Activated naive CD4-positive, alpha-beta T cell treated with anti-CD3 and anti-CD28 coated beads, Interleukin-2, amount 50 U/mL, for 72 hours (primary cell): ENCODE data around the gene C10orf120. TPM values are rescaled to one million over a fixed set of nuclear protein-coding genes. Genes with fewer than 3 reads are reported as not detected.

ENCODE experiments used
- ATAC-seq, 2 donors: fragments of 150-1000 bp; cut with Tn5 transposase; 2 replicates each; pipeline ENCODE4 v1.10.0; 2021; ENCODE audit warnings: mild to moderate bottlenecking in 2 of 2, moderate library complexity in 2 of 2
- DNase-seq, 2 donors: peaks; one replicate each; pipeline ENCODE4 v3.0.0; 2021 to 2022; ENCODE audit warnings: low spot score in 2 of 2
- H3K27ac Mint-ChIP-seq, 2 donors: one replicate each; pipeline ENCODE4 v1.8.0; 2022; ENCODE audit warnings: mild to moderate bottlenecking in 2 of 2, mixed read lengths in 2 of 2
- H3K36me3 Mint-ChIP-seq, 2 donors: one replicate each; pipeline ENCODE4 v1.8.0; 2022; ENCODE audit warnings: mixed read lengths in 2 of 2
- H3K9me3 Mint-ChIP-seq, 2 donors: one replicate each; pipeline ENCODE4 v1.8.0; 2022; ENCODE audit warnings: mixed read lengths in 2 of 2
- total RNA-seq, 2 donors: library from RNA; stranded (reverse); gene quantifications; one replicate each; pipeline ENCODE4 v1.2.3, GENCODE V29; 2022

Gene C10orf120
- total RNA-seq, 2 donors from 2014 or later: not detected

DNA sequence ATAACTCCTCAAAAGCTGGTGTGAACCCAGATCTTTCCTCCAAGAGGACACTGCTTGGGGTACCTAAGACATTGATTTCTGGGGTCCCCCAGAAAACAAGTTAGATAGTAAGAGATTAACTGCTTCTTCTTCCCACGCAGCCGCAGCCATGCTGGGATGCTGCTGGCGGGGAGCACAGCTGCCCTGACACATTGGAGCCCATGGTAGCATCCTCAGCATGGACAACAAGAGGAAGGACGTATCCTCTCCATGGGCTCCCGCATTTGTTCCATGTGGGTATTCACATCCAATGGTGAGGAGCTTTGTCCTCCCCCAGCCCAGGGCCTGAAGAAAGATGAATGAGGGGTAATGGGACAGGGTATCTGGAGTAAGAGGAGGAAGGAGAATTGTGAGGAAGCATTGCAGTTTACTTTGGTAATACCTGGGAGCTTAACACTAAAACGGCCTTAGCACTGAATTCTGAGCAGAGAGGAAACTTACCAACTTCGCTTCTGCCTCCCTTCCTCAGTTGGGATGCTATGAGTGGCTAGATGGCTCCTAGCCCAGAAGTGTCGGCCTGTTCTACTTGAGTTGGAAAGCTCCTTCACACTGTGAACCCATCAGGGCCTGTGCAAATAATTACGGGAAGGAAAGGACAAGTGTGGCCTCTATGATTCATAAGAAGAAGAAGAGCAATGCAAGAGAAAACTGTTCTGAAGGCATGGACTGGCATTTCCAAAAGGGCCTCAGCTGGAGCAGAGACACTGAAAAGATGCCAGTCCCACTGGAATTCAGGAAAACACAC, 43.9 kb downstream of the C10orf120 start:
- no peak for ATAC-seq
- H3K9me3 Mint-ChIP-seq: peaks cover 0 to 4% of the 10 kb centered on the region in 2 donors
- peak in 1 of 2 donors; percentile 11 for DNase-seq

GRCh38 chr10:122650331-122650730, 49.3 kb downstream of the C10orf120 start:
- no peaks in the 10 kb centered on the region for H3K36me3 Mint-ChIP-seq
- DNase-seq (no peak), ATAC-seq (no peak)
- no peak overlapping the region for H3K27ac Mint-ChIP-seq
- peaks cover 0 to 4% of the 10 kb centered on the region in 2 donors for H3K9me3 Mint-ChIP-seq

More for the DNA sequence above, 43.9 kb downstream of the C10orf120 start:
- no peak overlapping the region for H3K27ac Mint-ChIP-seq
- no peaks in the 10 kb centered on the region for H3K36me3 Mint-ChIP-seq

GRCh38 chr10:122649903-122650302, 49.7 kb downstream of the C10orf120 start:
- DNase-seq (peak in 1 of 2 donors; percentile 13), ATAC-seq (no peak)
- no peak overlapping the region for H3K27ac Mint-ChIP-seq
- peaks cover 0 to 4% of the 10 kb centered on the region in 2 donors for H3K9me3 Mint-ChIP-seq
- no peaks in the 10 kb centered on the region for H3K36me3 Mint-ChIP-seq

- DNase-seq: peak; percentile 34 to 51
- ATAC-seq: peak in 1 of 2 donors; percentile 40
- Mint-ChIP-seq H3K27ac (no peak overlapping the region), H3K9me3 (peaks cover 0 to 4% of the 10 kb centered on the region in 2 donors), H3K36me3 (no peaks in the 10 kb centered on the region)
Measured at GRCh38 chr10:122648599-122649428, 50.8 kb downstream of the C10orf120 start.

Other genes with a start within 250 kb of the C10orf120 start
- gene ARMS2, start 245.2 kb downstream of the C10orf120 start, total RNA-seq: under 1 TPM in 1 of 2 donors, not detected in 1; 0.43 TPM
- not detected for gene HTRA1, start 238.3 kb downstream of the C10orf120 start, total RNA-seq
- not detected for gene DMBT1, start 139.1 kb downstream of the C10orf120 start, total RNA-seq
- gene CUZD1, start 146.0 kb upstream of the C10orf120 start, total RNA-seq: 1 to 10 TPM in 1 of 2 donors, under 1 TPM in 1; 0.73 to 2.1 TPM
- gene FAM24B, start 179.7 kb upstream of the C10orf120 start, total RNA-seq: 10 to 100 TPM; 10.4 to 12.0 TPM
- gene FAM24A, start 210.8 kb upstream of the C10orf120 start, total RNA-seq: not detected